Mesodermal cell (in vitro differentiated cells): ENCODE measurements around the gene THRB.

Experiments
- H3K27ac ChIP-seq: 2 replicates; pipeline ENCODE4 v1.7.0; 2013; ENCODE audit warnings: mild to moderate bottlenecking, low read depth, low read length, moderate library complexity; ENCODE audit not compliant: severe bottlenecking
- H3K36me3 ChIP-seq: 2 replicates; pipeline ENCODE4 v1.7.1; 2013; ENCODE audit warnings: mild to moderate bottlenecking, low read length, moderate library complexity; ENCODE audit not compliant: control insufficient read depth, insufficient read depth
- H3K4me1 ChIP-seq: one replicate; pipeline ENCODE4 v1.7.1; 2013; ENCODE audit warnings: mild to moderate bottlenecking, low read length; ENCODE audit not compliant: insufficient read depth, control insufficient read depth, poor library complexity, severe bottlenecking
- H3K4me3 ChIP-seq: 2 replicates; pipeline ENCODE4 v1.7.0; 2013; ENCODE audit warnings: low read length, control low read depth, mild to moderate bottlenecking; ENCODE audit not compliant: insufficient read depth, poor library complexity, severe bottlenecking; ENCODE audit errors: extremely low read depth
- H3K9me3 ChIP-seq: 2 replicates; pipeline ENCODE4 v1.7.1; 2013; ENCODE audit warnings: mild to moderate bottlenecking, low read length, moderate library complexity; ENCODE audit not compliant: control insufficient read depth
- WGBS, 2 experiments: methylation state at CpG; one replicate each; pipeline ENCODE4 v1.1.5; 2013; ENCODE audit warnings: missing lambda C conversion rate in 2 of 2; ENCODE audit not compliant: insufficient coverage in 2 of 2; 5-methylcytosine and 5-hydroxymethylcytosine counted together

THRB gene

DNA sequence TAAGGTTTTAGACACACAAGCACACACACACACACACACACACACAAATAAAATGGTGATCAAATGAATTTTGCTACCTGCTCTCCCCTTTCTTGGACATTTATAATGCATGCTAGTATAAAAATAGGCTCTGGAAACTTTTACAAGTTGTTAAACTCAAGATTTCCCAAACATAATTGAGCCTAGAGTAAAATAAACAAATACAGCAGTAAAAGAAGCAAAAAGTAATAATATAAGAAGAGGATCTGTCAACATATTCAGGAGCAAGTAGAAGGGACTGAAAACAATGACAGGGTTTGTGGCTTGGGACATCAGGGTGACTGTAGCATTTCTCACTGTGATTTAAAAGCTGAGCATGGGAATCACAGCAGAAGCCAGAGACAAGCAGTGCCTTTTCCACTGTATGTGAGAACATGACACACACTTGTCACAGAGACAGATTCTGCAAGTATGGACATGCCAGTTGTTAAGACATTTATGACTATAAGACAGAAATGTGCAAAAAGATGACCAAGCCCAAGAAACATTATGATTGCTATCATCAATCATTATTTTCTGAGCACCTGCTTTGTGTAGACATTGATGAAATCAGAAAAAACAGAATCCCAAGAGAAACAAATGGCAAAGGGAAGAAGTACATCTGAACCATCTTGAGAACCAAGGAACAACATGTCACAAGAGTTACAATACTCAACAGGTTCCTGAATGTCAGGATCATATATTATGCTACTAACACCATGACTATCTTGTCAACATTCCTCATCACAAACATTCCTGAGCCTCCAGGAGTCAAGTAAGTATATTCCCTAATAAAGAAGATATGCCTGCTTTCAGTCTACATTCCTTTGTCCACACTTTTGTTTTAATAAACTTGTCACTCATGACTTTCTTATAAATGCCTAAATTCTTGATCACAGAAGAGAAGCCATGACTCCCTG lies 7.1 kb downstream of the THRB start:
- H3K4me3 ChIP-seq, result no peak overlapping the region
- no peaks in the 10 kb centered on the region for H3K4me1 ChIP-seq
- H3K36me3 ChIP-seq, result no peaks in the 10 kb centered on the region
- H3K9me3 ChIP-seq, result no peaks in the 10 kb centered on the region
- no peak overlapping the region for H3K27ac ChIP-seq

DNA sequence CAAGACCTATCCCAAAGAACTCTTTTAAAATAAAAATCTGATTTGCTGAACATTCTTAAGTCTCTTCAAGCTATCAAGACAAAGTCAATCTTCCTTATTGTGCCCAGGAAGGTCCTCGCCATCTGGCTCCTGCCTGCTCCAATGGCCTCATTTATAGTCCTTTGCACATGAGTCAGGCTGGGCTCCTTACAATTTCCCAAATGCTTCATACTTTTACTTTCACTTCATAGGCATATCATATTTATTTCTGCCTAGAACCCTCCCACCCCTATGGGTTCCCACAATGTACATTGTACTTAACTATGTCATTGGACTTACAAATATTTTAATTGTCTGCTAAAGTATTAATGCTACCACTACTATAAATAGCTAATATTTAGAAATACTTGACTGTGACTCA lies 9.1 kb downstream of the THRB start:
- WGBS, 2 experiments, result 90 to 100% methylated on average over 1 of the region's 1 CpG
- no peaks in the 10 kb centered on the region for H3K9me3 ChIP-seq
- H3K36me3 ChIP-seq, result no peaks in the 10 kb centered on the region
- H3K4me3 ChIP-seq, result no peak overlapping the region
- H3K27ac ChIP-seq, result no peak overlapping the region
- no peaks in the 10 kb centered on the region for H3K4me1 ChIP-seq

DNA sequence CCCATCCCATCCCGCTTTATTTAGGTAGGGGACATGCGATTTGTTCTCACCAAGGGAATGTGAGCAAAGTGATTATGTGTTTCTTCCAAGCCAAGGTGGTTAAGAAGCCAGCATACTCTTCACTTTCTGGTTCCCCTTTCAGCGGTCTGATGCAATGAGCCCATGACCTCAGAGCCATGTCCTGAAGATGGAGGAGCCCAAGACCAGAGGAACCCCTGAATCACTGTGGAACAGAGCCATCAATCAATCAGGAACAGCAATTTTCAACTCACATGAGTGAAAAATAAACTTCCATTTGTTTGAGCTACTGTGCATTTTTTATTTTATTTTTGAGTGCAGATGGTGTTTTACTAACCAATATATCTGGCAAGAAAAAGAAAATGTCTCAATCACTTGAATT lies 10.8 kb downstream of the THRB start:
- H3K36me3 ChIP-seq, result no peaks in the 10 kb centered on the region
- no peaks in the 10 kb centered on the region for H3K4me1 ChIP-seq
- H3K9me3 ChIP-seq, result no peaks in the 10 kb centered on the region
- 93 to 96% methylated on average over 2 to 3 of the region's 3 CpGs for WGBS, 2 experiments
- H3K27ac ChIP-seq, result no peak overlapping the region
- no peak overlapping the region for H3K4me3 ChIP-seq

DNA sequence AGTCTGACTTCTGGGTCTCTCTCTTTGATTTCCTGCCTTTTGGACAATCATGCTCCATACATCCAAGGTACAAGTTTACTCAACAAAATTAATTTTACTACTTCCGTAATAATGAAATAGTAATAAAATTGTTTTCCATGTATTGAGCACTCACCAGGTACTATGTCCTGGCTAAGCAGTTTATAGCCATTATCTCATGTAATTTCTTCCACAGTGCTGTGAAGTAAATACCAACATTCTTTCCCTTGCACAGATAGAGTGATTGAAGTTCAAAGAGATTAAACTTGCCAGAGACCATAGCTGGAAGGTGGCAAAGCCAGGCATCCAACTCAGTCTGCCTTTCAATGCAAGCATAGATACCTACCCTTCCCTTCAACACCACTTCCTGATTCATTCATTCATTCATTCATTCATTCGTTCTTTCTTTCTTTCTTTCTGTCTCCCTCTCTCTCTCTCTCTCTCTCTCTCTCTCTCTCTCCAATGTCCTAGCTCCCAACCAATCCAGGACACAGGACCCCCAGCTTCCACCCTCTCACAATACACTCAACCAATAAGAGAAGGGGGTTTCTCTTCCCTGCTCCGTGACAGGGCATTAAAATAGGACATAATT lies 12.4 kb downstream of the THRB start:
- no peaks in the 10 kb centered on the region for H3K36me3 ChIP-seq
- H3K27ac ChIP-seq, result no peak overlapping the region
- WGBS, 2 experiments, result 67 to 78% methylated on average over 1 to 2 of the region's 3 CpGs
- no peak overlapping the region for H3K4me3 ChIP-seq
- H3K4me1 ChIP-seq, result no peaks in the 10 kb centered on the region
- no peaks in the 10 kb centered on the region for H3K9me3 ChIP-seq

DNA sequence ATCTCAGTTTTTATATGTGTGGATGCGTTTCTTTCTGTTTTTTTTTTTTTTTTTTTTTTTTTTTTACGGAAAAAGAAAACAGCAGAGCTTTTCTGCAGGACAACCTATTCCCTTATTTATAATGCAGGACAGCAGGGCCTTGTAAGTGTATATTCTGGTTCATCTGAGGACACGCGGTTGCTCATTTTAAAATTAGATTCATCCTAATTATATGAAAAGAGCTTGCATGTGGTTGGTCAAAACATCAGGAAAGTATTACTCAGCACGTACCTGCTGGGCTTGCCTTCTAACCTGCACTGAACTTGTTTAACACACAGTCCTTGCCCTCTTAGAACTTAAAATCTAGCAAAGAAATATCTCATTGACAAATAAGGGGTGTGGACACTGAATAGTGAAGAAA lies 13.5 kb downstream of the THRB start:
- no peak overlapping the region for H3K27ac ChIP-seq
- WGBS, 2 experiments, result no CpG with 5 or more reads among the region's 5 CpGs
- no peaks in the 10 kb centered on the region for H3K4me1 ChIP-seq
- H3K4me3 ChIP-seq, result no peak overlapping the region
- H3K9me3 ChIP-seq, result no peaks in the 10 kb centered on the region
- no peaks in the 10 kb centered on the region for H3K36me3 ChIP-seq

DNA sequence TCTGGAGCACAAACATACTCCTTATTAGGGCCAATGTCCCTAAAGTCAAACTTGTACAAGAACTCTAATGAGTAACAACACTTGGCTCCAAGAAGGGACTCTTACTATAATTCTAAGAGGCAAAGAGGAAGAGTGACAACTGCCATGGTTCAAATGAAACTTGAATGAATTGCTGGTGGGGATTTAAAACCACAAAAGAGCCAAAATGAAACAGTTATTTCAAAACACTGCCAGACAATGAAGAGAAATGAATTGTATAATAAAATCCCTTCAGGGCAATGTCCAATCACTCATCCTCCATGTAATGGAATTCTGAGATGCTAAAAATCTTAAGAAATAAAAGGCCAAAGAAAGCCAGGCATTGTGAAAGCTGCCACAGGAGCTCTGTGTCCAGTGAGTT lies 14.2 kb downstream of the THRB start:
- Histone ChIP-seq H3K27ac (no peak overlapping the region), H3K4me1 (no peaks in the 10 kb centered on the region), H3K9me3 (no peaks in the 10 kb centered on the region), H3K4me3 (no peak overlapping the region), H3K36me3 (no peaks in the 10 kb centered on the region)

DNA sequence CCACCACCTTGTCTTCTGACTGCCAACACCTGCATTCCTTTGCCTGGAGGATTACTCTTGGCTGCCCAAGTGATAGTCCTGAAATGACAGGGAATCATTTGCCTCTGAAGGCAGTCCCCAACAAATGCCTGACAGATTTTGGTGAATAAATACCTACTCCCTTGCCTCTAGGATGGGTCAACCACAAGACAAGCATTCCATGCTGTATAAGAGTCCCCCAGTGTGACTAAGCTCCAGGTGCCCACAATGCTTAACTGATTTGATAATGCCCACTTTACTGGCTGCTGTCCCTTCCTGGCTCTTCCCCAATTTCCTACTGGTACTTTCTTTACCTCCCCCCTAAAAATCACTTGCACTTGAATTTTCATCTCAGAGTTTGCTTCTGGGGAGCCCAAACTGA lies 14.8 kb downstream of the THRB start:
- Histone ChIP-seq H3K4me1 (no peaks in the 10 kb centered on the region), H3K27ac (no peak overlapping the region), H3K36me3 (no peaks in the 10 kb centered on the region), H3K9me3 (no peaks in the 10 kb centered on the region), H3K4me3 (no peak overlapping the region)

DNA sequence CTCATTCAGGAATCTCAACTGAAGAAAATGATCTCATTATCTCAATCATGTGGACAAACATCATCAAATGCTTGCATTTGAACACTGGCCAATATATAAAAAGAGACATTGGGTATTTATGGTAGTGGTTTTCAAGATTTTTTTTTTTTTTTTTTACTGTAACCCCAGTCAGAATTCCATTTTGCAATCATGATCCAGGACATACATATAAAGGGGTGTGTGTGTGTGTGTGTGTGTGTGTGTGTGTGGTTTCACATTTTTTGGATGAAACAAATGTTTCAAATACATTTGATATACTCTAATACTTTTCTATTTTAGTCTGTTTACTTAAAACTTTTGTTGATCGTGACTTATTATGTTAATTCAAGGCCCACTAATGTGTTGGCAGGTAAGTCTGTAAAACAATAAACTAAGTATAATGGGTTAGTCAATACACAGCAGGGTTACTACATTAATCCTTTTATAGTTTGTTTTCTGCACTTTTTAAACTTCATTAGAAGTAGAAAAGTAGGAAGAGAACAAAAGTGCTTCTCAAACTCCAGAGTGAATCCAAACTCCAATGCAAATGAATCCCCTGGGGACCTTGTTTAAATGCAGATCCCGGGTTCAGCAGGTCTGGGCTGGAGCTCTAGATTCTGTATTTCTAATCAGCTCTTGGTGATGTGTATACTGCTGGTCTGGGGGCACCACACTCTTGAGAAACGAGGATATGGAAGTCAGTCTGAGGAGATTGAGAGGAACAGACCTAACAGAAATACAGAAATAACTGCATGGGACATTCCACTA lies 17.6 kb downstream of the THRB start:
- Histone ChIP-seq H3K9me3 (no peaks in the 10 kb centered on the region), H3K36me3 (no peaks in the 10 kb centered on the region), H3K4me3 (no peak overlapping the region), H3K27ac (no peak overlapping the region), H3K4me1 (no peaks in the 10 kb centered on the region)
- WGBS, 2 experiments, result 17 to 33% methylated on average over 1 of the region's 3 CpGs

DNA sequence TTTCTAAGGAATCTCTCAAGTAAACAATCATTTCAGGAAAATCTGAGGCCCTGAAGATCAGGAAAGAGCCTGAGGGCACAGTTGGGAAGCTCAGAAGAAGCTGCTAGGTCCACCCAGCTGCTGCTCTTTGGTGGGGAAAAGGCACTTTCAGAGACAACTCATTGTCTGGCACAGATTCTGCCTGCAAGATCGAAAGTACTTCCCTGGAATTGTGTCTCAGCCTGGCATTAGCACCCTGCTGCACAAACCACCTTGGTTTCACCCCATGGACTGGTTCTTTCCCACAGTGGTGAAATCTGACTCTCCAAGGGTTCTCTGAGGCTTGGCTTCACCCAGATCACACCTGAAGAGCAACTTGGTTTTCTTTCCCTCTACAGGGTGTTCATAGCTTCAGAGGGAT lies 18.7 kb downstream of the THRB start:
- H3K4me3 ChIP-seq, result no peak overlapping the region
- H3K4me1 ChIP-seq, result no peaks in the 10 kb centered on the region
- H3K9me3 ChIP-seq, result no peaks in the 10 kb centered on the region
- no peaks in the 10 kb centered on the region for H3K36me3 ChIP-seq
- WGBS, 2 experiments, result 81 to 94% methylated on average over 1 of the region's 1 CpG
- H3K27ac ChIP-seq, result no peak overlapping the region

DNA sequence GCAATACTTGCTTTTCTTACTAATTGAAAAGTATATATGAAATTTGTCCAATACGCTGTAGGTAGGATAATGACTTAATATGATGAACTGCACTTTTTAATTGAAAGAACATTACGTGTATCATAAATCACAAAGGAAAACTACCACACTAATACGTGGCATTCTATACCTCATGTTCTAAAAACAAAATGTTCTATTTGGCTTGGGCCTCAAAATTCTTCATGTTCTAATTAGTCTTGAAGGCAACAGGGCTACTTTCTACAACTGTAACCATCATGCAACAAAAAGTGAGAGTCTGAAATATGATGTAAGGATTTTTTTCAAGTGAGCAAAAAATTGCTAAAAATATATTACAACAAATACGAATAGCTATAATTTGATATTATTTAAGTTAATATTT lies 19.8 kb downstream of the THRB start:
- Histone ChIP-seq H3K9me3 (no peaks in the 10 kb centered on the region), H3K4me1 (no peaks in the 10 kb centered on the region), H3K4me3 (no peak overlapping the region), H3K27ac (no peak overlapping the region), H3K36me3 (no peaks in the 10 kb centered on the region)
- WGBS, 2 experiments, result no CpG with 5 or more reads among the region's 4 CpGs

DNA sequence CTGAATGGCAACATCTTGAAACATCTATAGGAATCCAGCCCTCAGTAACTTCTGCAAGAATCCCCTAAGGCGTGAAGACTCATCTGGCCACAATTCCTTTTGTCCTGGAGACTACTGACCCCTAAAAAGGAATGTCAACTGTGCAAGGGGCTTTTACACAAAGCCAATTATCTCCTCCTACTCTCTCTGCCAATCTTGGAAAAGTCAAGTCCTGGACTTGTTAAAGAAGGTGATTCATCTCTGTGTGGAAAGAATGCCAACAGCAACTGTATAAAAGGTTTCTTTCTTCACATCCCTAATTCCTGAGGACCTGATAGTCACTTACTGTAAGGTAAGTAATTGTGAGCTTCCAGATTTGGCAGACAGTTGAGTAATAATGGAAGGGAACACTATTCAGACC lies 22.3 kb downstream of the THRB start:
- Histone ChIP-seq H3K4me1 (no peaks in the 10 kb centered on the region), H3K36me3 (no peaks in the 10 kb centered on the region), H3K4me3 (no peak overlapping the region), H3K27ac (no peak overlapping the region), H3K9me3 (no peaks in the 10 kb centered on the region)
- 60 to 90% methylated on average over 1 of the region's 1 CpG for WGBS, 2 experiments
